ENCODE results near the gene LRG1.

DNA sequence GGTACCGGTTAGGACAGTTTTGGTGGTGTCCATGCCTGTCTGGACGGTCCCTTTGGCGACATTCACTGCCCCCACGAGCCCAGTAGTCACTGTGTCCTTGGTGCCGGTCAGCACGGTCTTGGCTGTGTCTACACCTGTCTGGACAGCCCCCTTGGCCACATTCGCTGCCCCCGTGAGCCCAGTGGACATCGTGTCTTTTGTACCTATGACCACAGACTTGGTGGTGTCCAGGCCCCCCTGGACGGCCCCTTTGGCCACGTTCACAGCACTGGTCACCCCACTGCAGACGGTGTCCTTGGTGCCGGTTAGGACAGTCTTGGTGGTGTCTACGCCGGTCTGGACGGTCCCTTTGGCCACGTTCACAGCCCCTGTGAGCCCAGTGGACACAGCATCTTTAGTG lies 27.8 kb downstream of the LRG1 start:
- TF ChIP-seq, protein P1, sequence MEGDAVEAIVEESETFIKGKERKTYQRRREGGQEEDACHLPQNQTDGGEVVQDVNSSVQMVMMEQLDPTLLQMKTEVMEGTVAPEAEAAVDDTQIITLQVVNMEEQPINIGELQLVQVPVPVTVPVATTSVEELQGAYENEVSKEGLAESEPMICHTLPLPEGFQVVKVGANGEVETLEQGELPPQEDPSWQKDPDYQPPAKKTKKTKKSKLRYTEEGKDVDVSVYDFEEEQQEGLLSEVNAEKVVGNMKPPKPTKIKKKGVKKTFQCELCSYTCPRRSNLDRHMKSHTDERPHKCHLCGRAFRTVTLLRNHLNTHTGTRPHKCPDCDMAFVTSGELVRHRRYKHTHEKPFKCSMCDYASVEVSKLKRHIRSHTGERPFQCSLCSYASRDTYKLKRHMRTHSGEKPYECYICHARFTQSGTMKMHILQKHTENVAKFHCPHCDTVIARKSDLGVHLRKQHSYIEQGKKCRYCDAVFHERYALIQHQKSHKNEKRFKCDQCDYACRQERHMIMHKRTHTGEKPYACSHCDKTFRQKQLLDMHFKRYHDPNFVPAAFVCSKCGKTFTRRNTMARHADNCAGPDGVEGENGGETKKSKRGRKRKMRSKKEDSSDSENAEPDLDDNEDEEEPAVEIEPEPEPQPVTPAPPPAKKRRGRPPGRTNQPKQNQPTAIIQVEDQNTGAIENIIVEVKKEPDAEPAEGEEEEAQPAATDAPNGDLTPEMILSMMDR (IDR thresholded peaks at IDR 0.05; ENCODE audit: poor library complexity), result no peak
- TF ChIP-seq EZH2phosphoT487 (IDR thresholded peaks at IDR 0.05; ENCODE audit: low read depth, severe bottlenecking, unreplicated experiment), result no peak

All from hepatocyte (in vitro differentiated cells).